Lung (tissue), 12 donors: Measurements from ENCODE around the gene RPL35A. TPM values are rescaled to one million over a fixed set of nuclear protein-coding genes. Genes with fewer than 3 reads are reported as not detected.
"Not testable (repeated sequence)": the region's sequence is repeated elsewhere in the genome, so short reads cannot be mapped to it uniquely, and the experiment has no call there.

Experiments
- ATAC-seq: fragments of 200-7000 bp; cut with Tn5 transposase; one replicate; pipeline ENCODE4 v1.9.1; 2020; ENCODE audit warnings: moderate number of reproducible peaks; ENCODE audit not compliant: insufficient read depth, low FRiP score
- DNase-seq, 3 donors: peaks; one replicate each; pipeline ENCODE4 v3.0.0-alpha.2; 2013 to 2017
- H3K27ac ChIP-seq, 2 donors: one replicate each; pipeline ENCODE4 v1.5.1; 2013; ENCODE audit warnings: mild to moderate bottlenecking in 2 of 2, moderate library complexity in 2 of 2, control low read depth in 1 of 2, inconsistent platforms in 1 of 2, low read depth in 1 of 2, low read length in 1 of 2
- H3K27me3 ChIP-seq, 3 donors: one replicate each; pipeline ENCODE4 v1.5.1; 2013; ENCODE audit warnings: low read length in 2 of 3; ENCODE audit not compliant: control insufficient read depth in 3 of 3, insufficient read depth in 3 of 3
- H3K36me3 ChIP-seq, 4 donors: one replicate each; pipeline ENCODE4 v1.5.1; 2013; ENCODE audit warnings: low read length in 4 of 4, mild to moderate bottlenecking in 1 of 4, moderate library complexity in 1 of 4; ENCODE audit not compliant: control insufficient read depth in 4 of 4, insufficient read depth in 4 of 4
- H3K4me1 ChIP-seq, 5 donors: one replicate each; pipeline ENCODE4 v1.5.1; 2013; ENCODE audit warnings: low read length in 5 of 5, mild to moderate bottlenecking in 2 of 5, moderate library complexity in 1 of 5; ENCODE audit not compliant: control insufficient read depth in 5 of 5, insufficient read depth in 5 of 5
- H3K4me3 ChIP-seq: one replicate; pipeline ENCODE4 v1.5.1; 2013; ENCODE audit warnings: mild to moderate bottlenecking, control low read depth, moderate library complexity
- H3K9ac ChIP-seq, 2 donors: one replicate each; pipeline ENCODE4 v1.5.1; 2013; ENCODE audit warnings: low read length in 2 of 2, control low read depth in 1 of 2; ENCODE audit not compliant: insufficient read depth in 1 of 2
- H3K9me3 ChIP-seq, 4 donors: one replicate each; pipeline ENCODE4 v1.5.1; 2013; ENCODE audit warnings: low read length in 3 of 4, mild to moderate bottlenecking in 1 of 4, moderate library complexity in 1 of 4; ENCODE audit not compliant: control insufficient read depth in 4 of 4, insufficient read depth in 3 of 4
- WGBS, 2 donors: extraction: QIAGEN DNeasy Blood & Tissue Kit; methylation state at CpG; one replicate each; pipeline ENCODE4 v1.1.7; 2013; 5-methylcytosine and 5-hydroxymethylcytosine counted together
- polyA plus RNA-seq, 2 donors: library from polyadenylated mRNA; stranded (reverse); fragments of 200-250 nt; gene quantifications; one replicate each; pipeline ENCODE4 v1.2.1, GENCODE V29; 2013
- total RNA-seq, 2 donors: library from RNA; depleted of rRNA in 1 of 2; stranded (reverse); fragments of >200 nt in 1 of 2; gene quantifications; one replicate each; pipeline ENCODE4 v1.2.1, GENCODE V29; 2014 to 2021
- TF ChIP-seq, protein P1 (sequence below): IDR thresholded peaks from 2 replicates; pipeline ENCODE4 v1.5.1; 2012; ENCODE audit warnings: mild to moderate bottlenecking; ENCODE audit errors: control extremely low read depth, extremely low read depth
- donor health status: control.
- donor health status: control.
- donor health status: Bipolar disorder and iron deficiency.
- donor health status: healthy.
- donor health status: DM: yes; HTN: yes; CAD: no.

RPL35A gene
- total and polyA plus RNA-seq, 4 donors = 678 to 2,048 (median 936) TPM

DNA sequence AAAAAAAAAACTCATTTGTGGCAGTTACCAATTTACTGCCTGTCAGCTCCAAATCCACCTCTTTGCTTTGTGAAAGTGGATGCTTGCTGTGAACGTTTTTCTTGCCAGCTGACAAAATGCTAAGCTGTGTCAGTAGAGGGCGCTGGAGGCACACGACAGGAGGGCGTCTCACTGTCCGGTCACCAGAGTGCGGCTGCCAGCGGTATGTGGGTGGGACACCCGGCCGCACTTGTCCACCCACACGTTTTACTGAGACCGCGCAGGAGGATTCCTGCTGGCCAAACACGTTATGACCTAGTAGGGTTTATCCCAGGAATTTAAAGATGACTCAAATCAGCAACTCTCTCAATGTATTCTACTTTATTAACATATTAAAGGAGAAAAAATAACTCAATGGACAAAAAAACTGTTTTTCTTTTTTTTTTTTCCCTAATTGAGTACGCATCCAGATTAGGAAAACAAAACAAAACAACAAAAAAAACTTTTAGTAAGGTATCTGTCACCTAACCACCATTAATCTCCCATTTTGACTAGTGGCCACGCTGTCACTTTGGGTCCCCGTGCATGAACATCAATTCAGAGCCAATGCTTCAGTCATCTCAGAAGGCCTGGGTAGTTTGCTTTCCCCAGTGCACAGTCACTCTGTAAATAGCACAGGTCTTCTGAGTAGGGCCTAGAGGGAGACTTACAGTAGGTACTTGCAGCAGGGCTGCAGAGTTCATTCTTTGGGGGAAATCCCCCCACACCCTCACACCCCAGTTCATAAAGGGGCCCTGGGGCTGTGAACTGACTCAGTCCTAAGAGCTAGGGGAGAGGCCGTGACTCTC lies 43.8 kb upstream of the RPL35A start:
- Histone ChIP-seq H3K36me3 (no peaks in the 10 kb centered on the region), H3K9ac (no peak overlapping the region), H3K27me3 (no peaks in the 10 kb centered on the region), H3K4me3 (no peak overlapping the region), H3K27ac (no peak overlapping the region), H3K4me1 (no peaks in the 10 kb centered on the region), H3K9me3 (no peaks in the 10 kb centered on the region)
- peak; percentile 84 to 89 (median 87) for DNase-seq
- TF ChIP-seq, protein P1, sequence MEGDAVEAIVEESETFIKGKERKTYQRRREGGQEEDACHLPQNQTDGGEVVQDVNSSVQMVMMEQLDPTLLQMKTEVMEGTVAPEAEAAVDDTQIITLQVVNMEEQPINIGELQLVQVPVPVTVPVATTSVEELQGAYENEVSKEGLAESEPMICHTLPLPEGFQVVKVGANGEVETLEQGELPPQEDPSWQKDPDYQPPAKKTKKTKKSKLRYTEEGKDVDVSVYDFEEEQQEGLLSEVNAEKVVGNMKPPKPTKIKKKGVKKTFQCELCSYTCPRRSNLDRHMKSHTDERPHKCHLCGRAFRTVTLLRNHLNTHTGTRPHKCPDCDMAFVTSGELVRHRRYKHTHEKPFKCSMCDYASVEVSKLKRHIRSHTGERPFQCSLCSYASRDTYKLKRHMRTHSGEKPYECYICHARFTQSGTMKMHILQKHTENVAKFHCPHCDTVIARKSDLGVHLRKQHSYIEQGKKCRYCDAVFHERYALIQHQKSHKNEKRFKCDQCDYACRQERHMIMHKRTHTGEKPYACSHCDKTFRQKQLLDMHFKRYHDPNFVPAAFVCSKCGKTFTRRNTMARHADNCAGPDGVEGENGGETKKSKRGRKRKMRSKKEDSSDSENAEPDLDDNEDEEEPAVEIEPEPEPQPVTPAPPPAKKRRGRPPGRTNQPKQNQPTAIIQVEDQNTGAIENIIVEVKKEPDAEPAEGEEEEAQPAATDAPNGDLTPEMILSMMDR = peak; percentile 98
- 17 to 20% methylated on average over 17 of the region's 17 CpGs for WGBS, 2 donors
- ATAC-seq = peak; percentile 92

DNA sequence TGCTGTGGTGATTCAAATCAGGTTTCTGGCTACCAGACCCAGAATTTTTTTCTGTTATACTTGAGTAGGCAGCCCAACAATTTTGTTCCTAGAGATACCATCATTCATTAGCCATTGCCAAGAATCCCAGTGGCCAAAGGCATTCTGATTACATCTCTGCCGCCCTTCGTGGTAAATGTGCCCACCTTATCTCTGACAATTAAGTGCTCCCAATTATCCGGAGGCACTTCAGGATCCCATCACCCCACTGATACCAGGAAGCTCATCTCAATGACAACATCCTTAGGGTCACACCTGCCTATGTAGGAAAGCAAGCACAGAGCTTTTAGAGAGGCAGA lies 43.2 kb upstream of the RPL35A start:
- Histone ChIP-seq H3K9me3 (no peaks in the 10 kb centered on the region), H3K36me3 (no peaks in the 10 kb centered on the region), H3K27ac (no peak overlapping the region), H3K4me1 (no peaks in the 10 kb centered on the region), H3K9ac (no peak overlapping the region), H3K4me3 (no peak overlapping the region), H3K27me3 (no peaks in the 10 kb centered on the region)
- TF ChIP-seq, protein P1 = no peak
- DNase-seq = no peak
- no peak for ATAC-seq
- WGBS, 2 donors = 62 to 89% methylated on average over 3 of the region's 3 CpGs

DNA sequence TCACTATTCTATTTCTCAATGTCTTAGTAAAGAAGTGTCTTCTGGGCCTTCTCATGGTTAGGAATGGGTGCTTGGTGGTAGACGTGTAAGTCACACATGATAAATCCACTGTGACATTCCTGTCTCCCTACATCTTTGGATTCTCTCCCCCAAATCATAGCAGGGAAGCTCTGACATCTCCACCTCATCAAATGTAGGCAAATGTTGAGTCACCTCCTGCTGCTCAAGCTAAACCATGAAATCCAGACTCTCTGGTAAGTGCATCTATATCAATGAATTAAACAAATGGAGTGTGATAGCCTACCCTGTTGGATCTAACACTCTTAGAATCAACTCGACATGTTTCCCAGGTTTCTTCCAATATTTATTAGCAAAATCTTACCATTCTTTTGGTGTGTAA lies 42.8 kb upstream of the RPL35A start:
- Histone ChIP-seq H3K9ac (no peak overlapping the region), H3K4me1 (no peaks in the 10 kb centered on the region), H3K4me3 (no peak overlapping the region), H3K27ac (no peak overlapping the region), H3K9me3 (no peaks in the 10 kb centered on the region), H3K36me3 (no peaks in the 10 kb centered on the region), H3K27me3 (no peaks in the 10 kb centered on the region)
- DNase-seq = no peak
- WGBS, 2 donors = 84 to 90% methylated on average over 2 of the region's 2 CpGs
- TF ChIP-seq, protein P1 = no peak
- ATAC-seq = no peak

DNA sequence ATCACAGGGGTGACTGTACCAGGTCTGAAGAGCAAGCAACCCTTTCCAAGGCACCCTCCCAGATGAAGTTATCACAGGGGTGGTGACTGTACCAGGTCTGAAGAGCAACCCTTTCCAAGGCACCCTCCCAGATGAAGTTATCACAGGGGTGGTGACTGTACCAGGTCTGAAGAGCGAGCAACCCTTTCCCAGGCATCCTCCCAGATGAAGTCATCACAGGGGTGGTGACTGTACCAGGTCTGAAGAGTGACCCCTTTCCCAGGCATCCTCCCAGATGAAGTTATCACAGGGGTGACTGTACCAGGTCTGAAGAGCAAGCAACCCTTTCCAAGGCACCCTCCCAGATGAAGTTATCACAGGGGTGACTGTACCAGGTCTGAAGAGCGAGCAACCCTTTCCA lies 41.4 kb upstream of the RPL35A start:
- not testable (repeated sequence) for H3K9ac ChIP-seq, H3K36me3 ChIP-seq, H3K9me3 ChIP-seq, H3K27ac ChIP-seq, ATAC-seq, DNase-seq, H3K27me3 ChIP-seq, H3K4me1 ChIP-seq, H3K4me3 ChIP-seq
- WGBS, 2 donors = 97 to 100% methylated on average over 2 of the region's 2 CpGs
